GF-D8 (cell line): ENCODE results near the gene DDX27.

Experiments
- DNase-seq: peaks from one replicate; lab custom pipeline; 2025; lab: John Stamatoyannopoulos, UW

Gene DDX27

GRCh38 chr20:49248879-49249665, 29.9 kb downstream of the DDX27 start:
- DNase-seq, result no peak

- no peak for DNase-seq
Observed at GRCh38 chr20:49252556-49253350, 33.5 kb downstream of the DDX27 start.

GRCh38 chr20:49256261-49256660, 37.0 kb downstream of the DDX27 start:
- no peak for DNase-seq

GRCh38 chr20:49259284-49259683, 40.1 kb downstream of the DDX27 start:
- DNase-seq, result no peak

GRCh38 chr20:49259799-49260198, 40.6 kb downstream of the DDX27 start:
- DNase-seq, result no peak

GRCh38 chr20:49260218-49260617, 41.0 kb downstream of the DDX27 start:
- DNase-seq, result no peak

- no peak for DNase-seq
Observed at GRCh38 chr20:49261173-49261572, 42.0 kb downstream of the DDX27 start.

GRCh38 chr20:49262444-49262843, 43.2 kb downstream of the DDX27 start:
- no peak for DNase-seq

GRCh38 chr20:49267327-49267726, 48.1 kb downstream of the DDX27 start:
- no peak for DNase-seq

- no peak for DNase-seq
Observed at GRCh38 chr20:49268600-49269365, 49.6 kb downstream of the DDX27 start.

GRCh38 chr20:49270177-49270576, 51.0 kb downstream of the DDX27 start:
- DNase-seq, result no peak

- DNase-seq, result no peak
Observed at GRCh38 chr20:49270736-49271135, 51.5 kb downstream of the DDX27 start.

GRCh38 chr20:49272654-49273053, 53.4 kb downstream of the DDX27 start:
- no peak for DNase-seq

GRCh38 chr20:49273696-49274277, 54.6 kb downstream of the DDX27 start:
- DNase-seq, result no peak

GRCh38 chr20:49275216-49275615, 56.0 kb downstream of the DDX27 start:
- no peak for DNase-seq

- DNase-seq, result no peak
Observed at GRCh38 chr20:49275636-49276035, 56.4 kb downstream of the DDX27 start.

GRCh38 chr20:49276161-49276960, 57.1 kb downstream of the DDX27 start:
- DNase-seq, result peak; percentile 54

- DNase-seq, result no peak
Observed at GRCh38 chr20:49276961-49277785, 58.0 kb downstream of the DDX27 start.

GRCh38 chr20:49277786-49278035, 58.5 kb downstream of the DDX27 start:
- DNase-seq, result no peak

GRCh38 chr20:49278036-49278817, 59.0 kb downstream of the DDX27 start, which contains the start of gene ZNFX1:
TSS of gene ZNFX1 (minus strand) at chr20:49278057. CDS start at chr20:49275839, 2,218 bp downstream.
- peak; percentile 94 for DNase-seq
